Panc1 (cell line): ENCODE data around the gene SHE.

Experiments used
- CTCF ChIP-seq: fragments of 450-650 bp; IDR thresholded peaks from 2 replicates; pipeline ENCODE4 v1.5.1; 2017; ENCODE audit warnings: mild to moderate bottlenecking
- POLR2AphosphoS5 ChIP-seq: IDR thresholded peaks from 2 replicates; pipeline ENCODE4 v1.6.1; 2012; ENCODE audit warnings: mild to moderate bottlenecking, low read depth, low read length, moderate library complexity
- REST ChIP-seq, 2 experiments: IDR thresholded peaks; 2 replicates each; pipeline ENCODE4 v1.6.1; 2011 to 2012; ENCODE audit warnings: low read depth in 2 of 2, control low read depth in 1 of 2, low read length in 1 of 2, mild to moderate bottlenecking in 1 of 2, moderate library complexity in 1 of 2; ENCODE audit not compliant: insufficient read depth in 1 of 2
- SIN3A ChIP-seq: IDR thresholded peaks from 2 replicates; pipeline ENCODE4 v1.6.1; 2012; ENCODE audit warnings: low read depth, mild to moderate bottlenecking, low read length, moderate library complexity, borderline replicate concordance; ENCODE audit not compliant: insufficient read depth
- TCF7L2 ChIP-seq: IDR thresholded peaks from 2 replicates; pipeline ENCODE4 v1.6.1; 2011; ENCODE audit warnings: mild to moderate bottlenecking, low read depth, low read length, inconsistent platforms

GRCh38 chr1:154454386-154455120 is 47.7 kb downstream of the SHE start:
- TF ChIP-seq CTCF: no peak
- no peak for TF ChIP-seq TCF7L2
- TF ChIP-seq POLR2AphosphoS5: no peak
- no peak for TF ChIP-seq REST (IDR thresholded peaks at IDR 0.05; ENCODE audit: insufficient read depth in 1 of 2, low read depth in 2 of 2, low read length in 1 of 2)
- TF ChIP-seq SIN3A: no peak
